T-helper 1 cell (primary cell): ENCODE data around the gene SCN9A.
"Not testable (repeated sequence)": the region's sequence is repeated elsewhere in the genome, so short reads cannot be mapped to it uniquely, and the experiment has no call there.

Experiments used
- DNase-seq, 5 donors: peaks; one replicate each; pipeline ENCODE4 v3.0.0-alpha.2; 2012 to 2020

The SCN9A gene

GRCh38 chr2:166239548-166239947 lies 136.2 kb downstream of the SCN9A start:
- no peak for DNase-seq

- DNase-seq = no peak
Observed at GRCh38 chr2:166238176-166238575, 137.6 kb downstream of the SCN9A start.

- no peak for DNase-seq
Observed at GRCh38 chr2:166234112-166234846, 141.5 kb downstream of the SCN9A start.

- no peak for DNase-seq
Observed at GRCh38 chr2:166233244-166233643, 142.5 kb downstream of the SCN9A start.

- no peak for DNase-seq
Observed at GRCh38 chr2:166230724-166231070, 145.0 kb downstream of the SCN9A start.

GRCh38 chr2:166230024-166230723 lies 145.6 kb downstream of the SCN9A start:
- no peak for DNase-seq

GRCh38 chr2:166229678-166230023 lies 146.1 kb downstream of the SCN9A start:
- no peak for DNase-seq

- DNase-seq = no peak
Observed at GRCh38 chr2:166224197-166224596, 151.5 kb downstream of the SCN9A start.

- DNase-seq = no peak
Observed at GRCh38 chr2:166223298-166223697, 152.4 kb downstream of the SCN9A start.

GRCh38 chr2:166211079-166211478 lies 164.7 kb downstream of the SCN9A start:
- no peak for DNase-seq

GRCh38 chr2:166209944-166210343 lies 165.8 kb downstream of the SCN9A start:
- DNase-seq = not testable (repeated sequence)

GRCh38 chr2:166209367-166209766 lies 166.4 kb downstream of the SCN9A start:
- not testable (repeated sequence) for DNase-seq

- DNase-seq = not testable (repeated sequence)
Observed at GRCh38 chr2:166206153-166206552, 169.6 kb downstream of the SCN9A start.

GRCh38 chr2:166202778-166203177 lies 173.0 kb downstream of the SCN9A start:
- no peak for DNase-seq

- no peak for DNase-seq
Observed at GRCh38 chr2:166197446-166197845, 178.3 kb downstream of the SCN9A start.

GRCh38 chr2:166193407-166193806 lies 182.3 kb downstream of the SCN9A start:
- no peak for DNase-seq

GRCh38 chr2:166188084-166188483 lies 187.7 kb downstream of the SCN9A start:
- no peak for DNase-seq

- no peak for DNase-seq
Observed at GRCh38 chr2:166184789-166185188, 191.0 kb downstream of the SCN9A start.

- no peak for DNase-seq
Observed at GRCh38 chr2:166181813-166182154, 194.0 kb downstream of the SCN9A start.

GRCh38 chr2:166180951-166181812 lies 194.6 kb downstream of the SCN9A start:
- peak in 1 of 5 donors; percentile 8 for DNase-seq

- DNase-seq = no peak
Observed at GRCh38 chr2:166179201-166179600, 196.5 kb downstream of the SCN9A start.

- no peak for DNase-seq
Observed at GRCh38 chr2:166173263-166173662, 202.5 kb downstream of the SCN9A start.

- DNase-seq = no peak
Observed at GRCh38 chr2:166171216-166171615, 204.5 kb downstream of the SCN9A start.

- peak in 1 of 5 donors; percentile 2 for DNase-seq
Observed at GRCh38 chr2:166170356-166170755, 205.4 kb downstream of the SCN9A start.
